SK-N-SH (cell line): ENCODE results near the gene PER2. TPM values are rescaled to one million over a fixed set of nuclear protein-coding genes. Genes with fewer than 3 reads are reported as not detected.
"Not testable (repeated sequence)": the region's sequence is repeated elsewhere in the genome, so short reads cannot be mapped to it uniquely, and the experiment has no call there.

Experiments used
- CTCF ChIA-PET: fragments of 300-600, 350-600 bp; formaldehyde crosslinking; extraction: SDS; loops from one replicate; lab custom pipeline; 2021; lab: Yijun Ruan, JAX
- POLR2A ChIA-PET: fragments of 350-600 bp; sonication (Branson Sonifier 250); formaldehyde crosslinking; extraction: SDS; loops from one replicate; lab custom pipeline; 2020; ENCODE audit warnings: antibody characterized with exemption, inconsistent platforms; lab: Yijun Ruan, JAX
- DNase-seq: peaks from one replicate; pipeline ENCODE4 v3.0.0; 2012
- H2AFZ ChIP-seq: fragments of 200-600 bp; sonication (generic); 2 replicates; pipeline ENCODE4 v1.8.1; 2016; ENCODE audit warnings: antibody characterized with exemption, mild to moderate bottlenecking, low read depth
- H3F3A ChIP-seq: fragments of 200-600 bp; sonication (generic); replicated peaks from 2 replicates; pipeline ENCODE3; 2016; ENCODE audit warnings: antibody characterized with exemption, mild to moderate bottlenecking; ENCODE audit not compliant: insufficient read depth
- H3K27ac ChIP-seq, 2 experiments: fragments of 200-500 bp in 1 of 2; fragments of 200-600 bp in 1 of 2; sonication (Bioruptor generic) in 1 of 2; sonication (generic), shearing (Covaris generic) in 1 of 2; 2 replicates each; pipeline versions ENCODE4 v1.5.1 to v1.6.1; 2014 to 2016; ENCODE audit warnings: low read depth in 2 of 2, inconsistent platforms in 1 of 2, low read length in 1 of 2, mild to moderate bottlenecking in 1 of 2, mixed read lengths in 1 of 2
- H3K27me3 ChIP-seq: fragments of 200-600 bp; sonication (generic), shearing (Covaris generic); 2 replicates; pipeline ENCODE4 v1.6.1; 2016; ENCODE audit warnings: mixed run types; ENCODE audit not compliant: insufficient read depth
- H3K36me3 ChIP-seq, 2 experiments: fragments of 200-500 bp in 1 of 2; fragments of 200-600 bp in 1 of 2; sonication (Bioruptor generic) in 1 of 2; sonication (generic) in 1 of 2; replicated peaks in 1 of 2; 2 replicates each; pipeline versions ENCODE3 to v1.5.1; 2014 to 2016; ENCODE audit warnings: low read length in 1 of 2, mild to moderate bottlenecking in 1 of 2; ENCODE audit not compliant: insufficient read depth in 2 of 2, control insufficient read depth in 1 of 2
- H3K4me1 ChIP-seq, 2 experiments: fragments of 200-500 bp in 1 of 2; fragments of 200-600 bp in 1 of 2; sonication (Bioruptor generic) in 1 of 2; sonication (generic), shearing (Covaris generic) in 1 of 2; 2 replicates each; pipeline versions ENCODE4 v1.5.1 to v1.6.1; 2014 to 2016; ENCODE audit warnings: low read depth in 1 of 2, low read length in 1 of 2, mixed run types in 1 of 2; ENCODE audit not compliant: insufficient read depth in 2 of 2, control insufficient read depth in 1 of 2
- H3K4me2 ChIP-seq: fragments of 200-600 bp; sonication (generic), shearing (Covaris generic); 2 replicates; pipeline ENCODE4 v1.6.1; 2017; ENCODE audit warnings: mixed run types
- H3K4me3 ChIP-seq, 2 experiments: fragments of 200-500 bp in 1 of 2; fragments of 200-600 bp in 1 of 2; sonication (Bioruptor generic) in 1 of 2; sonication (generic), shearing (Covaris generic) in 1 of 2; 2 replicates each; pipeline versions ENCODE4 v1.5.1 to v1.8.1; 2014 to 2016; ENCODE audit warnings: low read depth in 2 of 2, inconsistent platforms in 1 of 2, low read length in 1 of 2, mild to moderate bottlenecking in 1 of 2, mixed read lengths in 1 of 2, moderate library complexity in 1 of 2
- H3K79me2 ChIP-seq: fragments of 200-600 bp; sonication (generic); 2 replicates; pipeline ENCODE4 v1.8.1; 2017; ENCODE audit warnings: mild to moderate bottlenecking; ENCODE audit not compliant: insufficient read depth
- H3K9ac ChIP-seq: fragments of 200-600 bp; sonication (generic); 2 replicates; pipeline ENCODE4 v1.6.1; 2017; ENCODE audit warnings: mixed run types
- H3K9me2 ChIP-seq: fragments of 200-600 bp; sonication (generic); 2 replicates; pipeline ENCODE4 v1.6.1; 2017; ENCODE audit warnings: mixed run types
- H3K9me3 ChIP-seq: fragments of 200-600 bp; sonication (generic); 2 replicates; pipeline ENCODE4 v1.6.1; 2017; ENCODE audit warnings: mixed run types, mild to moderate bottlenecking, moderate library complexity
- H4K20me1 ChIP-seq: fragments of 200-600 bp; sonication (generic); 2 replicates; pipeline ENCODE4 v1.6.1; 2017; ENCODE audit warnings: mild to moderate bottlenecking, mixed run types; ENCODE audit not compliant: insufficient read depth
- CHD2 ChIP-seq: fragments of 150-350 bp; IDR thresholded peaks from 2 replicates; pipeline ENCODE4 v1.6.1; 2018; ENCODE audit warnings: low read length; ENCODE audit not compliant: partially characterized antibody
- ELF1 ChIP-seq: IDR thresholded peaks from 2 replicates; pipeline ENCODE4 v1.4.0; 2012
- FOSL2 ChIP-seq: IDR thresholded peaks from 2 replicates; pipeline ENCODE4 v1.4.0; 2012; ENCODE audit warnings: low read depth, mild to moderate bottlenecking, moderate library complexity, borderline replicate concordance
- GABPA ChIP-seq: IDR thresholded peaks from 2 replicates; pipeline ENCODE4 v1.4.0; 2012; ENCODE audit warnings: low read depth, mild to moderate bottlenecking
- JUND ChIP-seq: IDR thresholded peaks from 2 replicates; pipeline ENCODE4 v1.4.0; 2012
- POLR2AphosphoS5 ChIP-seq: IDR thresholded peaks from 2 replicates; pipeline ENCODE4 v1.6.1; 2012; ENCODE audit warnings: low read depth, low read length
- RXRA ChIP-seq: IDR thresholded peaks from 2 replicates; pipeline ENCODE4 v1.4.0; 2012; ENCODE audit warnings: low read depth, mild to moderate bottlenecking, borderline replicate concordance
- TAF1 ChIP-seq: IDR thresholded peaks from 2 replicates; pipeline ENCODE4 v1.6.1; 2012; ENCODE audit warnings: low read depth, mild to moderate bottlenecking, low read length, moderate library complexity, borderline replicate concordance
- WGBS: methylation state at CpG from one replicate; pipeline ENCODE4 v1.1.6; 2017; ENCODE audit warnings: low lambda C conversion rate; 5-methylcytosine and 5-hydroxymethylcytosine counted together
- polyA plus RNA-seq, 3 experiments: library from polyadenylated mRNA; depleted of rRNA; stranded (reverse); fragments of >200 nt; gene quantifications; 2 replicates each; pipeline ENCODE4 v1.2.3, GENCODE V29; 2012
- TF ChIP-seq, protein P1 (sequence below): IDR thresholded peaks from 2 replicates; pipeline ENCODE4 v1.4.0; 2012; ENCODE audit warnings: low read depth
- TF ChIP-seq, protein P2 (sequence below): IDR thresholded peaks from 2 replicates; pipeline ENCODE4 v1.4.0; 2012; ENCODE audit warnings: low read depth, borderline replicate concordance
- TF ChIP-seq, protein P3 (sequence below): IDR thresholded peaks from 2 replicates; pipeline ENCODE4; 2012
- TF ChIP-seq, protein P4 (sequence below): fragments of 150-350 bp; IDR thresholded peaks from 2 replicates; pipeline ENCODE4 v1.6.1; 2017; ENCODE audit warnings: antibody characterized with exemption, low read length, low read depth, borderline replicate concordance
- TF ChIP-seq, protein P5 (sequence below): IDR thresholded peaks from 2 replicates; pipeline ENCODE4 v1.4.0; 2012; ENCODE audit warnings: low read depth, borderline replicate concordance
- TF ChIP-seq, protein P6 (sequence below): IDR thresholded peaks from 2 replicates; pipeline ENCODE4 v1.6.1; 2012; ENCODE audit warnings: mild to moderate bottlenecking, low read depth, low read length, moderate library complexity

PER2 gene
- polyA plus RNA-seq, 1 of the 3 experiments (the other 2 are of a cell fraction): 0.82 TPM

DNA sequence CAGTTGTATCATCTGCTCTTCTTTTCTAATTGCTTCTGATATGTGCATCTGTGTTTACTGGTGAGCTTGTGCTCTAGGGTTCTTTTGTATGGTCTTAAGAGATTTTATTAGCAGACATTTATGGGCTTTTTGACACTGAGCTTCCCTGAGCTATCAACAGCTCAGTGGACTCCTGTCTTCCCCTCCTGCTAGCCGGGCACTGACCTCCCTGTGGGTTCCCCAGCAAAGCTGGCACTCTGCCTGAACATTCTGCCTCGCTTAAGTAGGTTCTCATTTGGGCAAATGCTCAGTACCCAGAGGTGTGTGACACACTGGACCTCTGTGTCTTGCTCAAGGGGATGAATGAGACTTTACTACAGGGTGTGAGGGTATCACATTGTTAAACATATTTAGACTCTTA lies 47.7 kb upstream of the PER2 start:
- TF ChIP-seq, protein P1, sequence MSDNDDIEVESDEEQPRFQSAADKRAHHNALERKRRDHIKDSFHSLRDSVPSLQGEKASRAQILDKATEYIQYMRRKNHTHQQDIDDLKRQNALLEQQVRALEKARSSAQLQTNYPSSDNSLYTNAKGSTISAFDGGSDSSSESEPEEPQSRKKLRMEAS: no peak
- TF ChIP-seq JUND: no peak
- TF ChIP-seq, protein P2, sequence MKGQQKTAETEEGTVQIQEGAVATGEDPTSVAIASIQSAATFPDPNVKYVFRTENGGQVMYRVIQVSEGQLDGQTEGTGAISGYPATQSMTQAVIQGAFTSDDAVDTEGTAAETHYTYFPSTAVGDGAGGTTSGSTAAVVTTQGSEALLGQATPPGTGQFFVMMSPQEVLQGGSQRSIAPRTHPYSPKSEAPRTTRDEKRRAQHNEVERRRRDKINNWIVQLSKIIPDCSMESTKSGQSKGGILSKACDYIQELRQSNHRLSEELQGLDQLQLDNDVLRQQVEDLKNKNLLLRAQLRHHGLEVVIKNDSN: no peak
- no peak for TF ChIP-seq CHD2
- TF ChIP-seq, protein P3, sequence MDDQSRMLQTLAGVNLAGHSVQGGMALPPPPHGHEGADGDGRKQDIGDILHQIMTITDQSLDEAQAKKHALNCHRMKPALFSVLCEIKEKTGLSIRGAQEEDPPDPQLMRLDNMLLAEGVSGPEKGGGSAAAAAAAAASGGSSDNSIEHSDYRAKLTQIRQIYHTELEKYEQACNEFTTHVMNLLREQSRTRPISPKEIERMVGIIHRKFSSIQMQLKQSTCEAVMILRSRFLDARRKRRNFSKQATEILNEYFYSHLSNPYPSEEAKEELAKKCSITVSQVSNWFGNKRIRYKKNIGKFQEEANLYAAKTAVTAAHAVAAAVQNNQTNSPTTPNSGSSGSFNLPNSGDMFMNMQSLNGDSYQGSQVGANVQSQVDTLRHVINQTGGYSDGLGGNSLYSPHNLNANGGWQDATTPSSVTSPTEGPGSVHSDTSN: no peak
- TF ChIP-seq, protein P4, sequence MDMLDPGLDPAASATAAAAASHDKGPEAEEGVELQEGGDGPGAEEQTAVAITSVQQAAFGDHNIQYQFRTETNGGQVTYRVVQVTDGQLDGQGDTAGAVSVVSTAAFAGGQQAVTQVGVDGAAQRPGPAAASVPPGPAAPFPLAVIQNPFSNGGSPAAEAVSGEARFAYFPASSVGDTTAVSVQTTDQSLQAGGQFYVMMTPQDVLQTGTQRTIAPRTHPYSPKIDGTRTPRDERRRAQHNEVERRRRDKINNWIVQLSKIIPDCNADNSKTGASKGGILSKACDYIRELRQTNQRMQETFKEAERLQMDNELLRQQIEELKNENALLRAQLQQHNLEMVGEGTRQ: no peak
- TF ChIP-seq, protein P5, sequence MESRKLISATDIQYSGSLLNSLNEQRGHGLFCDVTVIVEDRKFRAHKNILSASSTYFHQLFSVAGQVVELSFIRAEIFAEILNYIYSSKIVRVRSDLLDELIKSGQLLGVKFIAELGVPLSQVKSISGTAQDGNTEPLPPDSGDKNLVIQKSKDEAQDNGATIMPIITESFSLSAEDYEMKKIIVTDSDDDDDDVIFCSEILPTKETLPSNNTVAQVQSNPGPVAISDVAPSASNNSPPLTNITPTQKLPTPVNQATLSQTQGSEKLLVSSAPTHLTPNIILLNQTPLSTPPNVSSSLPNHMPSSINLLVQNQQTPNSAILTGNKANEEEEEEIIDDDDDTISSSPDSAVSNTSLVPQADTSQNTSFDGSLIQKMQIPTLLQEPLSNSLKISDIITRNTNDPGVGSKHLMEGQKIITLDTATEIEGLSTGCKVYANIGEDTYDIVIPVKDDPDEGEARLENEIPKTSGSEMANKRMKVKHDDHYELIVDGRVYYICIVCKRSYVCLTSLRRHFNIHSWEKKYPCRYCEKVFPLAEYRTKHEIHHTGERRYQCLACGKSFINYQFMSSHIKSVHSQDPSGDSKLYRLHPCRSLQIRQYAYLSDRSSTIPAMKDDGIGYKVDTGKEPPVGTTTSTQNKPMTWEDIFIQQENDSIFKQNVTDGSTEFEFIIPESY: no peak
- TF ChIP-seq, protein P6, sequence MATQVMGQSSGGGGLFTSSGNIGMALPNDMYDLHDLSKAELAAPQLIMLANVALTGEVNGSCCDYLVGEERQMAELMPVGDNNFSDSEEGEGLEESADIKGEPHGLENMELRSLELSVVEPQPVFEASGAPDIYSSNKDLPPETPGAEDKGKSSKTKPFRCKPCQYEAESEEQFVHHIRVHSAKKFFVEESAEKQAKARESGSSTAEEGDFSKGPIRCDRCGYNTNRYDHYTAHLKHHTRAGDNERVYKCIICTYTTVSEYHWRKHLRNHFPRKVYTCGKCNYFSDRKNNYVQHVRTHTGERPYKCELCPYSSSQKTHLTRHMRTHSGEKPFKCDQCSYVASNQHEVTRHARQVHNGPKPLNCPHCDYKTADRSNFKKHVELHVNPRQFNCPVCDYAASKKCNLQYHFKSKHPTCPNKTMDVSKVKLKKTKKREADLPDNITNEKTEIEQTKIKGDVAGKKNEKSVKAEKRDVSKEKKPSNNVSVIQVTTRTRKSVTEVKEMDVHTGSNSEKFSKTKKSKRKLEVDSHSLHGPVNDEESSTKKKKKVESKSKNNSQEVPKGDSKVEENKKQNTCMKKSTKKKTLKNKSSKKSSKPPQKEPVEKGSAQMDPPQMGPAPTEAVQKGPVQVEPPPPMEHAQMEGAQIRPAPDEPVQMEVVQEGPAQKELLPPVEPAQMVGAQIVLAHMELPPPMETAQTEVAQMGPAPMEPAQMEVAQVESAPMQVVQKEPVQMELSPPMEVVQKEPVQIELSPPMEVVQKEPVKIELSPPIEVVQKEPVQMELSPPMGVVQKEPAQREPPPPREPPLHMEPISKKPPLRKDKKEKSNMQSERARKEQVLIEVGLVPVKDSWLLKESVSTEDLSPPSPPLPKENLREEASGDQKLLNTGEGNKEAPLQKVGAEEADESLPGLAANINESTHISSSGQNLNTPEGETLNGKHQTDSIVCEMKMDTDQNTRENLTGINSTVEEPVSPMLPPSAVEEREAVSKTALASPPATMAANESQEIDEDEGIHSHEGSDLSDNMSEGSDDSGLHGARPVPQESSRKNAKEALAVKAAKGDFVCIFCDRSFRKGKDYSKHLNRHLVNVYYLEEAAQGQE: no peak
- TF ChIP-seq FOSL2: no peak
- no peak for TF ChIP-seq ELF1
- no peak for TF ChIP-seq RXRA
- TF ChIP-seq TAF1: no peak
- TF ChIP-seq GABPA: no peak
- no peak for TF ChIP-seq POLR2AphosphoS5
- Histone ChIP-seq H3F3A (peaks cover 4% of the 10 kb centered on the region), H3K4me1 (peaks cover 0 to 10% of the 10 kb centered on the region in 2 experiments; a peak in 1 of 4 replicates), H3K4me3 (no peak overlapping the region), H2AFZ (no peak overlapping the region), H3K4me2 (no peak overlapping the region), H3K9ac (no peak overlapping the region), H3K27me3 (no peaks in the 10 kb centered on the region), H3K36me3 (peaks cover 16 to 46% of the 10 kb centered on the region in 2 experiments), H3K79me2 (no peaks in the 10 kb centered on the region), H3K27ac (no peak overlapping the region), H3K9me3 (no peaks in the 10 kb centered on the region), H3K9me2 (no peaks in the 10 kb centered on the region), H4K20me1 (no peaks in the 10 kb centered on the region)
- DNase-seq: no peak
- ChIA-PET CTCF (no interaction called here), POLR2A (no interaction called here)
- 86% methylated on average over 2 of the region's 2 CpGs for WGBS

DNA sequence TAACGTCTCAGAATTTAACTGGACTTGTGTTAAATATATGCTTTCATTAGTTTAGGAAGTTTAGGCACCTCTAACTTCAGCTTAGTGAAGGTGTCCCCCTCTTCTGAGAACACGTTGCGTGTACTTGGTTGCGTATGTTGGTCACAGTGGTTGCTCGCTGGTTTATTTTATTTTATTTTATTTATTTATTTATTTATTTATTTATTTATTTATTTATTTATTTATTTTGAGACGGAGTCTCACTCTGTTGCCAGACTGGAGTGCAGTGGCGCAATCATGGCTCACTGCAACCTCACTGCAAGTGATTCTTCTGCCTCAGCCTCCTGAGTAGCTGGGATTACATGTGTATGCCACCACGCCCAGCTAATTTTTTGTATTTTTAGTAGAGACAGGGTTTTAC lies 47.2 kb upstream of the PER2 start:
- H4K20me1 ChIP-seq, H3K9ac ChIP-seq, POLR2A ChIA-PET: not testable (repeated sequence)

More for the DNA sequence above, 47.2 kb upstream of the PER2 start:
- H3K9me2 ChIP-seq, CTCF ChIA-PET, H3K4me3 ChIP-seq, H3F3A ChIP-seq, H3K27me3 ChIP-seq, H3K79me2 ChIP-seq, H3K27ac ChIP-seq, DNase-seq, H2AFZ ChIP-seq, H3K4me2 ChIP-seq, H3K9me3 ChIP-seq: not testable (repeated sequence)
- WGBS: 95% methylated on average over 8 of the region's 8 CpGs
- peaks cover 16 to 47% of the 10 kb centered on the region in 2 experiments for H3K36me3 ChIP-seq
- peaks cover 0 to 10% of the 10 kb centered on the region in 2 experiments; a peak in 1 of 4 replicates for H3K4me1 ChIP-seq
